OCI-LY3 (cell line): ENCODE results near the gene RALGAPB.

Source experiments
- H2AFZ ChIP-seq: fragments of 200-600, 300-600 bp; shearing (Covaris generic); 2 replicates; pipeline ENCODE4 v1.6.0; 2014; ENCODE audit warnings: antibody characterized with exemption, low read depth, low read length
- H3K27ac ChIP-seq: fragments of 200-600, 300-600 bp; sonication (generic); 2 replicates; pipeline ENCODE4 v1.5.1; 2014; ENCODE audit warnings: mild to moderate bottlenecking, low read length, moderate library complexity, mixed read lengths
- H3K27me3 ChIP-seq: fragments of 200-600, 300-600 bp; sonication (generic); 2 replicates; pipeline ENCODE4 v1.6.1; 2014; ENCODE audit warnings: low read depth, low read length, mixed read lengths
- H3K36me3 ChIP-seq: fragments of 200-600, 300-600 bp; sonication (generic); replicated peaks from 2 replicates; pipeline ENCODE3; 2014; ENCODE audit warnings: low read depth, low read length, mixed read lengths
- H3K4me1 ChIP-seq: fragments of 300-600, 200-600 bp; sonication (generic); 2 replicates; pipeline ENCODE4 v1.6.1; 2014; ENCODE audit warnings: low read length, mixed read lengths
- H3K4me2 ChIP-seq: fragments of 200-600, 300-600 bp; sonication (generic); 2 replicates; pipeline ENCODE4 v1.6.1; 2014; ENCODE audit warnings: low read length, mixed read lengths
- H3K4me3 ChIP-seq: fragments of 300-600, 200-600 bp; sonication (generic); 2 replicates; pipeline ENCODE4 v1.5.1; 2014; ENCODE audit warnings: antibody characterized with exemption, mild to moderate bottlenecking, low read length, moderate library complexity
- H3K79me2 ChIP-seq: fragments of 300-600, 200-600 bp; shearing (Covaris generic); 2 replicates; pipeline ENCODE4 v1.6.1; 2014; ENCODE audit warnings: mild to moderate bottlenecking, low read length, mixed read lengths
- H3K9ac ChIP-seq: fragments of 300-600, 200-600 bp; shearing (Covaris generic); 2 replicates; pipeline ENCODE4 v1.6.0; 2014; ENCODE audit warnings: mild to moderate bottlenecking, low read length, moderate library complexity
- H3K9me3 ChIP-seq: fragments of 200-600, 300-600 bp; shearing (Covaris generic); 2 replicates; pipeline ENCODE4 v1.6.1; 2014; ENCODE audit warnings: low read length, mixed read lengths; ENCODE audit not compliant: insufficient read depth
- H4K20me1 ChIP-seq: fragments of 200-600, 300-600 bp; sonication (generic); 2 replicates; pipeline ENCODE4 v1.6.1; 2016; ENCODE audit warnings: low read length, mixed read lengths; ENCODE audit not compliant: insufficient read depth
- EZH2phosphoT487 ChIP-seq: fragments of 200-600 bp; shearing (Covaris generic); IDR thresholded peaks from 2 replicates; pipeline ENCODE4 v1.6.1; 2018; ENCODE audit warnings: antibody characterized with exemption, mixed run types, low read depth
- TF ChIP-seq, protein P1 (sequence below): fragments of 200-600, 300-600 bp; sonication (generic); IDR thresholded peaks from 2 replicates; pipeline ENCODE4 v1.5.1; 2014; ENCODE audit warnings: antibody characterized with exemption, low read length, low read depth

Gene RALGAPB

GRCh38 chr20:38603286-38603685, 130.6 kb downstream of the RALGAPB start:
- TF ChIP-seq, protein P1, sequence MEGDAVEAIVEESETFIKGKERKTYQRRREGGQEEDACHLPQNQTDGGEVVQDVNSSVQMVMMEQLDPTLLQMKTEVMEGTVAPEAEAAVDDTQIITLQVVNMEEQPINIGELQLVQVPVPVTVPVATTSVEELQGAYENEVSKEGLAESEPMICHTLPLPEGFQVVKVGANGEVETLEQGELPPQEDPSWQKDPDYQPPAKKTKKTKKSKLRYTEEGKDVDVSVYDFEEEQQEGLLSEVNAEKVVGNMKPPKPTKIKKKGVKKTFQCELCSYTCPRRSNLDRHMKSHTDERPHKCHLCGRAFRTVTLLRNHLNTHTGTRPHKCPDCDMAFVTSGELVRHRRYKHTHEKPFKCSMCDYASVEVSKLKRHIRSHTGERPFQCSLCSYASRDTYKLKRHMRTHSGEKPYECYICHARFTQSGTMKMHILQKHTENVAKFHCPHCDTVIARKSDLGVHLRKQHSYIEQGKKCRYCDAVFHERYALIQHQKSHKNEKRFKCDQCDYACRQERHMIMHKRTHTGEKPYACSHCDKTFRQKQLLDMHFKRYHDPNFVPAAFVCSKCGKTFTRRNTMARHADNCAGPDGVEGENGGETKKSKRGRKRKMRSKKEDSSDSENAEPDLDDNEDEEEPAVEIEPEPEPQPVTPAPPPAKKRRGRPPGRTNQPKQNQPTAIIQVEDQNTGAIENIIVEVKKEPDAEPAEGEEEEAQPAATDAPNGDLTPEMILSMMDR = no peak
- TF ChIP-seq EZH2phosphoT487 = no peak
- Histone ChIP-seq H3K27me3 (peaks cover 52% of the 10 kb centered on the region), H3K27ac (no peak overlapping the region), H4K20me1 (no peaks in the 10 kb centered on the region), H2AFZ (no peak overlapping the region), H3K79me2 (no peaks in the 10 kb centered on the region), H3K9me3 (no peaks in the 10 kb centered on the region), H3K4me2 (no peak overlapping the region), H3K9ac (no peak overlapping the region), H3K36me3 (no peaks in the 10 kb centered on the region), H3K4me1 (peaks cover 6% of the 10 kb centered on the region), H3K4me3 (no peak overlapping the region)

DNA sequence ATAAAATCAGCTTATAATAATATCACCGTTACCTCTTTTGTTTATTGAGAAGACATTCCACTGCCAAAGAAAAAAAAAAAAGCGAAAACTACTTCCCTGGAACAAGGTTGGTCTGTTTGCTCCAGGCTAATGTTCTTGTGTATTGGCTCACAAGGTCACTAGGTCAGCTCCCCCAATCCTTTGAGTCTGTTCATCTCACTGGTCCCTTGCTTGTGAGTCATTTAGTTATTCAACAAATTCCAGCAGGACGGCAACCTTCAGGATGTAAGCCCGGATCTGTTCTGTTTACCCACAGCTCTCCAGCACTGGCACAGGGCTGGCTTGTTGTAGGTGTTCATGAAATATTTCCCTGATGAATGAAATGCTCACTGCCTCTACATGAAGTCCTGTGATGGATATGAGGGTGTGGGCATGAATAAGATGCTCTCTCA, 132.2 kb downstream of the RALGAPB start:
- TF ChIP-seq EZH2phosphoT487 = no peak
- TF ChIP-seq, protein P1 = no peak
- Histone ChIP-seq H4K20me1 (no peaks in the 10 kb centered on the region), H3K4me2 (no peak overlapping the region), H3K79me2 (no peaks in the 10 kb centered on the region), H3K4me1 (peaks cover 12% of the 10 kb centered on the region), H3K9me3 (no peaks in the 10 kb centered on the region), H2AFZ (no peak overlapping the region), H3K4me3 (no peak overlapping the region), H3K36me3 (no peaks in the 10 kb centered on the region), H3K27me3 (peaks cover 49% of the 10 kb centered on the region), H3K9ac (no peak overlapping the region), H3K27ac (no peak overlapping the region)

DNA sequence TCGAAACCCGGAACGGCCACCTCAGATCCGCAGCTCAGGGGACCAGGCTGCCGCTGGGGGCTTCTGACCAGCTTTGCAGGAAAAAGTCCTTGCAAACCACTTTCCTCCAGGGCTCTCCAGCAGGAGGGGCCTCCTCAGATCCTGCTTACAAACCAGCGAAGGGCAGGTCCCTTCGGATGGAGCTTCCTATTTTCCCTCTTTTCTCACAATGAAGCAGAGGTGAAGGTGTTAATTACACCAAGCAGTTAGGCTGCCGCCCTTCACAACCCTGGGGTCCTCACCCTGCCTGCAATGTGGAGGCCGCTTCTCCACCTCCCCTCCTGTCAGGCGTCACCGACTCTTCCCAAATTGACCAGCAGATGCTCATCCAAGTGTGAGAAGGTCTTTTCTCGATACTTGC, 134.7 kb downstream of the RALGAPB start:
- TF ChIP-seq EZH2phosphoT487 = no peak
- TF ChIP-seq, protein P1 = no peak
- Histone ChIP-seq H3K9me3 (no peaks in the 10 kb centered on the region), H3K4me2 (no peak overlapping the region), H2AFZ (no peak overlapping the region), H3K4me3 (no peak overlapping the region), H3K27me3 (peaks cover 40% of the 10 kb centered on the region), H3K27ac (no peak overlapping the region), H3K79me2 (no peaks in the 10 kb centered on the region), H3K4me1 (peaks cover 12% of the 10 kb centered on the region), H3K9ac (no peak overlapping the region), H3K36me3 (no peaks in the 10 kb centered on the region), H4K20me1 (no peaks in the 10 kb centered on the region)

DNA sequence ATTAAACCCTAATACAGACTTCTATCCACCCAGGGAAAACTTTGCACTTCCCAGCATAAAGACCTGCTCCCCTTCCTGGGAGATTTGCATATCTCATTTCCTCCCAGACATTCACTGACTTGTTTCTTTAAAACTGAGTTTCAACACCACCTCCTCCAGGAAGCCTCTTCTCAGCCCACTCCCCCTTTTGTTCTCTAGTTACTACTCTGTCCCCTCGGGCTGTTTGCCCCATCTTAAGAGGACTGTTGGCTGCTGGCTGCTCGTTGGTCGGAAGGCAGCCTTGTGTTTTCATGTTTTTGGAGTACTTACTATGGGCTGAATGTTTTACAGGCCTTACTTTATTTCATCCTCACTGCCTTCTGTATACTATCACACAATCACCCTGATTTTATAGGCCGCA, 135.5 kb downstream of the RALGAPB start:
- TF ChIP-seq, protein P1 = no peak
- no peak for TF ChIP-seq EZH2phosphoT487
- Histone ChIP-seq H3K9me3 (no peaks in the 10 kb centered on the region), H3K27me3 (peaks cover 33% of the 10 kb centered on the region), H3K27ac (no peak overlapping the region), H2AFZ (no peak overlapping the region; the same call in 1 of the 2 replicates), H3K79me2 (no peaks in the 10 kb centered on the region), H3K4me1 (peaks cover 12% of the 10 kb centered on the region), H3K9ac (no peak overlapping the region), H3K4me3 (no peak overlapping the region), H4K20me1 (no peaks in the 10 kb centered on the region), H3K4me2 (peak overlapping the region; percentile 39), H3K36me3 (no peaks in the 10 kb centered on the region)
